Measurements from ENCODE around the gene TUBGCP2.
"Not testable (repeated sequence)": the region's sequence is repeated elsewhere in the genome, so short reads cannot be mapped to it uniquely, and the experiment has no call there.

The TUBGCP2 gene

GRCh38 chr10:133237241-133237587, 71.5 kb downstream of the TUBGCP2 start:
- H3K4me3 ChIP-seq (ENCODE audit: low read depth, low read length), result no peak overlapping the region
- DNase-seq (ENCODE audit: low read depth), result no peak
- TF ChIP-seq CTCF (IDR thresholded peaks at IDR 0.05; ENCODE audit: control insufficient read depth, extremely low read depth, insufficient read depth), result no peak

- H3K4me3 ChIP-seq (ENCODE audit: low read depth, low read length), result no peak overlapping the region
- DNase-seq (ENCODE audit: low read depth), result no peak
- TF ChIP-seq CTCF (IDR thresholded peaks at IDR 0.05; ENCODE audit: control insufficient read depth, extremely low read depth, insufficient read depth), result no peak
Observed at GRCh38 chr10:133236401-133237240, 72.1 kb downstream of the TUBGCP2 start.

GRCh38 chr10:133235932-133236331, 72.7 kb downstream of the TUBGCP2 start:
- no peak overlapping the region for H3K4me3 ChIP-seq (ENCODE audit: low read depth, low read length)
- DNase-seq (ENCODE audit: low read depth), result no peak
- no peak for TF ChIP-seq CTCF (IDR thresholded peaks at IDR 0.05; ENCODE audit: control insufficient read depth, extremely low read depth, insufficient read depth)

- H3K4me3 ChIP-seq (ENCODE audit: low read depth, low read length), result no peak overlapping the region
- no peak for TF ChIP-seq CTCF (IDR thresholded peaks at IDR 0.05; ENCODE audit: control insufficient read depth, extremely low read depth, insufficient read depth)
- no peak for DNase-seq (ENCODE audit: low read depth)
Observed at GRCh38 chr10:133235265-133235855, 73.3 kb downstream of the TUBGCP2 start.

GRCh38 chr10:133234796-133235195, 73.9 kb downstream of the TUBGCP2 start:
- DNase-seq (ENCODE audit: low read depth); H3K4me3 ChIP-seq (ENCODE audit: low read depth, low read length): not testable (repeated sequence)

GRCh38 chr10:133231946-133232574, 76.6 kb downstream of the TUBGCP2 start:
- no peak overlapping the region for H3K4me3 ChIP-seq (ENCODE audit: low read depth, low read length)
- TF ChIP-seq CTCF (IDR thresholded peaks at IDR 0.05; ENCODE audit: control insufficient read depth, extremely low read depth, insufficient read depth), result no peak
- DNase-seq (ENCODE audit: low read depth), result no peak

GRCh38 chr10:133231244-133231945, 77.3 kb downstream of the TUBGCP2 start:
- no peak for DNase-seq (ENCODE audit: low read depth)
- no peak overlapping the region for H3K4me3 ChIP-seq (ENCODE audit: low read depth, low read length)
- TF ChIP-seq CTCF (IDR thresholded peaks at IDR 0.05; ENCODE audit: control insufficient read depth, extremely low read depth, insufficient read depth), result no peak
